WERI-Rb-1 (cell line): ENCODE data around the gene B3GAT1.

Experiments used
- DNase-seq: peaks from one replicate; pipeline ENCODE4 v3.0.0-alpha.2; 2020
- H3K27ac ChIP-seq: fragments of 250-450 bp; sonication (Bioruptor Pico); 2 replicates; pipeline ENCODE4 v1.5.1; 2020; ENCODE audit warnings: mild to moderate bottlenecking, moderate library complexity
- H3K27me3 ChIP-seq: fragments of 250-450 bp; sonication (Bioruptor Pico); 2 replicates; pipeline ENCODE4 v1.5.1; 2021; ENCODE audit warnings: mild to moderate bottlenecking, low read depth, moderate library complexity; ENCODE audit not compliant: insufficient read depth, severe bottlenecking
- H3K36me3 ChIP-seq: fragments of 250-450 bp; sonication (Bioruptor Pico); 2 replicates; pipeline ENCODE4 v1.5.1; 2020; ENCODE audit warnings: mild to moderate bottlenecking, moderate library complexity
- H3K4me3 ChIP-seq: 2 replicates; pipeline ENCODE4 v1.5.1; 2011; ENCODE audit warnings: low read depth, mild to moderate bottlenecking, control low read depth, low read length
- H3K9me3 ChIP-seq: fragments of 250-450 bp; sonication (Bioruptor Pico); 2 replicates; pipeline ENCODE4 v1.5.1; 2021; ENCODE audit warnings: mild to moderate bottlenecking, moderate library complexity; ENCODE audit not compliant: severe bottlenecking
- TF ChIP-seq, protein P1 (sequence below): IDR thresholded peaks from 2 replicates; pipeline ENCODE4 v1.5.1; 2011; ENCODE audit warnings: low read depth, mild to moderate bottlenecking, control low read depth, inconsistent platforms, low read length

Gene B3GAT1

DNA sequence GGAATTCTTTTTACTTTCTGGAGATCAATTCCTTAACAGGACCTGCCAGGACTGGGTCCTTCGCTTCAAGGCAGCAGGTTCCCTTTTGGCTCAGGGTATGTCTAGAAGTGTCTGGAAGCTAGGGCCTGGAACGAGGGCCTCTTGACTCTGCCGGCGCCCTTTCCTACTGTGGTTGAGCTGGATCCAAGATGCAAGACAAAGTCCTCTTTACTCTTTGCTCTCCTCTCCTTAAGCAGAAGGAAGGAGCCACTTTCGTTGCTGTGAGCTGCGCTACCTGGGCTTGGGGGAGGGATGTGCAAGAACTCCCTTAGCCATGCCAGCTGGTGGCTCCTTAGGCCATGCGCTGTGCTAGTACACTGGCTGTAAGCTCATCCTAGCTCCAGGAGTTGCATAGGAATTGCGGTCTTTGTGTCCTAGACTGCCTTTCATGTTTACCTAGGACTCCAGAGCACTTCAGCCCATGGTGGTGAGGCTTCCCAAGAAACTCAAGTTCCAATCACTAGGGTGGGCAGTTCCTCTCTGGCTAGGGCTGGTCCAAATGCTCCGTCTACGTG, 62.2 kb downstream of the B3GAT1 start:
- no peak overlapping the region for H3K4me3 ChIP-seq
- TF ChIP-seq, protein P1, sequence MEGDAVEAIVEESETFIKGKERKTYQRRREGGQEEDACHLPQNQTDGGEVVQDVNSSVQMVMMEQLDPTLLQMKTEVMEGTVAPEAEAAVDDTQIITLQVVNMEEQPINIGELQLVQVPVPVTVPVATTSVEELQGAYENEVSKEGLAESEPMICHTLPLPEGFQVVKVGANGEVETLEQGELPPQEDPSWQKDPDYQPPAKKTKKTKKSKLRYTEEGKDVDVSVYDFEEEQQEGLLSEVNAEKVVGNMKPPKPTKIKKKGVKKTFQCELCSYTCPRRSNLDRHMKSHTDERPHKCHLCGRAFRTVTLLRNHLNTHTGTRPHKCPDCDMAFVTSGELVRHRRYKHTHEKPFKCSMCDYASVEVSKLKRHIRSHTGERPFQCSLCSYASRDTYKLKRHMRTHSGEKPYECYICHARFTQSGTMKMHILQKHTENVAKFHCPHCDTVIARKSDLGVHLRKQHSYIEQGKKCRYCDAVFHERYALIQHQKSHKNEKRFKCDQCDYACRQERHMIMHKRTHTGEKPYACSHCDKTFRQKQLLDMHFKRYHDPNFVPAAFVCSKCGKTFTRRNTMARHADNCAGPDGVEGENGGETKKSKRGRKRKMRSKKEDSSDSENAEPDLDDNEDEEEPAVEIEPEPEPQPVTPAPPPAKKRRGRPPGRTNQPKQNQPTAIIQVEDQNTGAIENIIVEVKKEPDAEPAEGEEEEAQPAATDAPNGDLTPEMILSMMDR, result no peak
- H3K9me3 ChIP-seq, result peaks cover 6% of the 10 kb centered on the region
- H3K27ac ChIP-seq, result no peak overlapping the region
- H3K36me3 ChIP-seq, result peaks cover 16% of the 10 kb centered on the region
- no peak for DNase-seq
- H3K27me3 ChIP-seq, result no peaks in the 10 kb centered on the region

DNA sequence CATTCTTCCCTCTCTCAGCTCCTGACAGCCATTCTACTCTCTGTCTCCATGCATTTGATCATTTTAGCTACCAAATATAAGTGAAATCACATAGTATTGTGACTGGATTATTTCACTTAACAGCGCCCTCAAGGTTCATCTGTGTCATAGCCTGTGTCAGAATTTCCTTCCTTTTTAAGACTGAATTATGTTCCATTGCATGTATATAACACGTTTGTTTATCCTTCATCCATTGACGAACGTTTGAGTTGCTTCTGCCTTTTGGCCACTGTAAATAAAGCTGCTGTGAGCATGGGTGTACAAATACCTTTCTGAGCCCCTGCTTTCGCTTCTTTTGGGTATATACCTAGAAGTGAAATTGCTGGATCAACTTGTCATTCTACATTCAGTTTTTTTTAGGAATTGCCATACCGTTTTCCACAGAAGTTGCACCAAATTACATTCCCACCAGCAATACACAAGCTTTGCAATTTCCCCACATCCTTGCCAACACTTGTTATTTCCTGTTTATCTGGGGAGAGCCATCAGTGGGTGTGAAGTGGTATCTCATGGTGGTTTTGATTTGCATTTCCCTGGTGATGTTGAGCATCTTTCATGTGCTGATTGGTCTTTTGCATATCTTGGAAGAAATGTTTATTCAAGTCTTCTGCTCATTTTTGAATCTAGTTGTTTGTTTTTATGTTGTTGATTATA, 62.8 kb downstream of the B3GAT1 start:
- Histone ChIP-seq H3K27ac (no peak overlapping the region), H3K27me3 (no peaks in the 10 kb centered on the region), H3K36me3 (peaks cover 16% of the 10 kb centered on the region), H3K4me3 (no peak overlapping the region), H3K9me3 (peaks cover 6% of the 10 kb centered on the region)
- DNase-seq, result no peak
- TF ChIP-seq, protein P1, result no peak

DNA sequence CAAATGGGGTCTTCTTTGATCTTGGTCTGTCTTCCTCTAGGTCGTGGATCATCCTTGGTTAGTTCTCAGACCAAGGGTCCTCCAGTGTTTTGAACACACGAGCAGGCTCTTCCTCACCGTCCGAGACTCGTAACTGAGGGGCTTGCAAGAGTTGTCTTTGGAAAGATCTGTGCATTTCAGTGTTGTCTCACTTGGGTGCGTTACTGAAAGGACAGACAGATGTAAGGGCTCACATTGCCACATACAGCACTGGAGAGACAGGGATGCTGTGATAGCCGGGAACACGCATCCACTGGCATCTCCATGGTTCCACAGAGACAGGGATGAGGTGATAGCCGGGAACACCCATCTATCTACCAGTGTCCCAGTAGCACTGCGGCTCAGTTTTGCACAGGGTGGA, 64.6 kb downstream of the B3GAT1 start:
- no peaks in the 10 kb centered on the region for H3K9me3 ChIP-seq
- H3K27me3 ChIP-seq, result no peaks in the 10 kb centered on the region
- no peak for DNase-seq
- H3K4me3 ChIP-seq, result no peak overlapping the region
- H3K27ac ChIP-seq, result no peak overlapping the region
- peaks cover 14% of the 10 kb centered on the region for H3K36me3 ChIP-seq
- TF ChIP-seq, protein P1, result no peak

DNA sequence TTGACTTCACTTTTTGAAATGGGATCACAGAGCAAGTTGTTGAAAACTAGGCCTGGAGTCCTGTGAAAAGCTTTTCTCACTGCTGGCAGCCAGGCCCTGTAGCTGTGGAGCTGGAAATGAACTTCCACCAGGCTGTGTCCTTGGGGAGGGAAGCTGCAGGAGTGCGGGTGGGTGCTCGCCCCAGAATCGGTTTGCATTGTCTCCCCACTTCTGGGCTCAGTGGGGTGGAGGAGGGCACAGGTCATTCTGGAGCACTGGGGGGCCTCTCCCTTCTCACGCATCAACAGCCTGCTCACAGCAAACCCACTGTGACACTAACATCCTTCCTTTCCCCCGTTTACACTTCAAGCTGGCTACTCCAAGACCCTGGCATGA, 65.1 kb downstream of the B3GAT1 start:
- peaks cover 14% of the 10 kb centered on the region for H3K36me3 ChIP-seq
- H3K27ac ChIP-seq, result no peak overlapping the region
- TF ChIP-seq, protein P1, result no peak
- H3K4me3 ChIP-seq, result no peak overlapping the region
- H3K27me3 ChIP-seq, result no peaks in the 10 kb centered on the region
- H3K9me3 ChIP-seq, result no peaks in the 10 kb centered on the region
- no peak for DNase-seq

DNA sequence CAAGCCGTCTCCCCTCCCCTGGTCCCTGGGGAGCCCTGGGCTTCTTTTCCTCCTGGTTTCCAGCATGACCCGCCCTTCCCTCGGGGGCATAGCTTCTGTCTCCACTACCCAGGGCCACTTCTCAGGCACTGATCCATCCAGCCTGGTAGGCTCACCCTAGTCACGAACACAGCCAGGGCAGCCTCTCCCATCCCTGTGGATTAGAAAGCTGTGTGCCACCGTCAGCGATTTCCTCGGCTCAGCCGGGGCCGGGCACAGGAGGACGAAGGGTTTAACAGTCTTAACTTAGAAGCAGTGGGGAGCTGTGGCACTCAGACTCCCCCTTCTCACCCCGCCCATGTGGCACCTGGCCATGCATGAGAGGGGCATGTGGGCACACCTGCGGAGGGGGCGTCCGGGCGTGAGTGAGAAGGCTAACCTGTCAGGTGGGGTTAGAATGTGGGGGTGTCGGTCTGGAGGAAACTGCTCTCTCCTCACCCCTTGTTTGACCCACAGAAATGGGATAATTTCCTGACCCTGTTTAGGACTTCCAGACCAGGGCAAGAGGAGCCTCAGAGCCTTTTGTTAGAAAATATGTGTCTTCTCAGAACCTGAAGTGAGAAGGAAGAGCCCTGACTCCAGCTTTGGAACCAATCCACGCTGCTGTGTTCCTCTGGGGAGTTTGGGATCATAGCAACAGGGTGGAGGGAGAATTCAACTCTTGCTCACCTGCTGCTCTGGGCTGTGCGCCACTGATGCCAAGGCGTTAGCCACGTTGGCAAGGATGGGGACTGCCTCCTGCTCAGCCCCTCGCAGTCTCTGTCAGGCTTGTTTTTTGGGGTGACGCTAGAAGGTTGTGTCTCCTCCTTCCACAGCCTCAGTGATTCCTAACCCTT, 65.7 kb downstream of the B3GAT1 start:
- no peak overlapping the region for H3K27ac ChIP-seq
- H3K4me3 ChIP-seq, result no peak overlapping the region
- peaks cover 14% of the 10 kb centered on the region for H3K36me3 ChIP-seq
- no peaks in the 10 kb centered on the region for H3K9me3 ChIP-seq
- no peak for DNase-seq
- TF ChIP-seq, protein P1, result no peak
- no peaks in the 10 kb centered on the region for H3K27me3 ChIP-seq
